CD14-positive monocyte (primary cell): Measurements from ENCODE around the gene RPS8. TPM values are rescaled to one million over a fixed set of nuclear protein-coding genes. Genes with fewer than 3 reads are reported as not detected.
A peak's percentile ranks its signal among the peaks of the same experiment; 100 is the strongest.

Source experiments
- DNase-seq, 3 donors: peaks; one replicate each; pipeline ENCODE4 v3.0.0-alpha.2; 2011 to 2022
- H2AFZ ChIP-seq: 2 replicates; pipeline ENCODE4 v1.6.0; 2012; ENCODE audit warnings: mild to moderate bottlenecking, low read depth, low read length, inconsistent platforms; ENCODE audit not compliant: insufficient read depth, poor library complexity, severe bottlenecking
- H3K27ac ChIP-seq, 2 donors: 1 replicate in 1 of 2; 2 replicates in 1 of 2; pipeline ENCODE4 v1.5.1; 2012 to 2013; ENCODE audit warnings: low read length in 2 of 2, control low read depth in 1 of 2, inconsistent platforms in 1 of 2, low read depth in 1 of 2, mild to moderate bottlenecking in 1 of 2
- H3K27me3 ChIP-seq, 2 donors: one replicate each; pipeline versions ENCODE4 v1.6.0 to v1.6.1; 2011 to 2013; ENCODE audit warnings: low read length in 2 of 2; ENCODE audit not compliant: control insufficient read depth in 2 of 2, insufficient read depth in 2 of 2
- H3K36me3 ChIP-seq, 2 donors: replicated peaks in 1 of 2; 1 replicate in 1 of 2; 2 replicates in 1 of 2; pipeline versions ENCODE4 v1.5.1 to v1.6.1; 2012 to 2013; ENCODE audit warnings: low read length in 2 of 2, control low read depth in 1 of 2, inconsistent platforms in 1 of 2, mild to moderate bottlenecking in 1 of 2; ENCODE audit not compliant: insufficient read depth in 2 of 2, control insufficient read depth in 1 of 2
- H3K4me1 ChIP-seq, 2 donors: 1 replicate in 1 of 2; 2 replicates in 1 of 2; pipeline versions ENCODE4 v1.5.1 to v1.6.1; 2012 to 2013; ENCODE audit warnings: low read length in 2 of 2, control low read depth in 1 of 2, inconsistent platforms in 1 of 2, mild to moderate bottlenecking in 1 of 2, moderate library complexity in 1 of 2; ENCODE audit not compliant: insufficient read depth in 2 of 2, control insufficient read depth in 1 of 2
- H3K4me2 ChIP-seq: replicated peaks from 2 replicates; pipeline ENCODE3; 2012; ENCODE audit warnings: low read length, moderate library complexity, mild to moderate bottlenecking; ENCODE audit not compliant: poor library complexity, severe bottlenecking; ENCODE audit errors: extremely low read depth
- H3K4me3 ChIP-seq, 3 experiments: fragments of 200-600 bp in 1 of 3; sonication (generic) in 1 of 3; replicated peaks in 1 of 3; 1 replicate in 2 of 3; 2 replicates in 1 of 3; pipeline ENCODE4 v1.5.1; 2011 to 2013; ENCODE audit warnings: low read length in 3 of 3, mild to moderate bottlenecking in 3 of 3, control low read depth in 2 of 3, low read depth in 2 of 3, inconsistent platforms in 1 of 3, moderate library complexity in 1 of 3
- H3K79me2 ChIP-seq: 2 replicates; pipeline ENCODE4 v1.6.0; 2012; ENCODE audit warnings: mild to moderate bottlenecking, control low read depth, inconsistent platforms, low read length, moderate library complexity; ENCODE audit not compliant: insufficient read depth
- H3K9ac ChIP-seq: 2 replicates; pipeline ENCODE4 v1.6.0; 2017; ENCODE audit warnings: low read length, mild to moderate bottlenecking; ENCODE audit not compliant: insufficient read depth, poor library complexity, severe bottlenecking
- H3K9me3 ChIP-seq, 2 donors: replicated peaks in 1 of 2; 1 replicate in 1 of 2; 2 replicates in 1 of 2; pipeline versions ENCODE4 v1.5.1 to v1.6.1; 2012 to 2013; ENCODE audit warnings: low read length in 2 of 2, control low read depth in 1 of 2; ENCODE audit not compliant: control insufficient read depth in 1 of 2, insufficient read depth in 1 of 2
- H4K20me1 ChIP-seq: 2 replicates; pipeline ENCODE4 v1.6.0; 2012; ENCODE audit warnings: mild to moderate bottlenecking, low read length, control low read depth, moderate library complexity; ENCODE audit not compliant: insufficient read depth
- H3K27ac Mint-ChIP-seq, 7 donors: one replicate each; pipeline ENCODE4 v1.8.0; 2020; ENCODE audit warnings: mild to moderate bottlenecking in 7 of 7, mixed read lengths in 7 of 7, moderate library complexity in 6 of 7, inconsistent platforms in 2 of 7
- H3K27me3 Mint-ChIP-seq, 3 donors: one replicate each; pipeline ENCODE4 v1.8.0; 2021 to 2022; ENCODE audit warnings: low read depth in 3 of 3, mild to moderate bottlenecking in 3 of 3, mixed read lengths in 3 of 3, moderate library complexity in 3 of 3, inconsistent platforms in 1 of 3
- H3K36me3 Mint-ChIP-seq, 2 donors: one replicate each; pipeline ENCODE4 v1.8.0; 2020; ENCODE audit warnings: mixed read lengths in 2 of 2, inconsistent platforms in 1 of 2, mild to moderate bottlenecking in 1 of 2
- H3K4me1 Mint-ChIP-seq: one replicate; pipeline ENCODE4 v1.8.0; 2020; ENCODE audit warnings: mild to moderate bottlenecking, mixed read lengths
- H3K4me3 Mint-ChIP-seq, 2 donors: one replicate each; pipeline ENCODE4 v1.8.0; 2020; ENCODE audit warnings: mild to moderate bottlenecking in 2 of 2, mixed read lengths in 2 of 2, moderate library complexity in 1 of 2
- H3K9me3 Mint-ChIP-seq, 7 donors: one replicate each; pipeline ENCODE4 v1.8.0; 2020 to 2022; ENCODE audit warnings: mixed read lengths in 7 of 7, mild to moderate bottlenecking in 6 of 7, moderate library complexity in 6 of 7, inconsistent platforms in 2 of 7
- WGBS: methylation state at CpG from one replicate; pipeline ENCODE4 v1.1.5; 2013; ENCODE audit warnings: missing lambda C conversion rate; ENCODE audit not compliant: insufficient coverage; 5-methylcytosine and 5-hydroxymethylcytosine counted together
- intact Hi-C, 2 donors: fragments of 100-400 bp; cut with micrococcal nuclease; formaldehyde crosslinking; loops; one replicate each; pipeline versions ENCODE4 v1.15.0 to v1.15.1; 2023
- polyA plus RNA-seq, 3 donors: library from polyadenylated mRNA; depleted of rRNA in 1 of 3; unstranded in 2 of 3; stranded (reverse) in 1 of 3; fragments of 300-500 nt in 2 of 3; fragments of >200 nt in 1 of 3; fragmentation: Illumina TruSeq in 2 of 3; gene quantifications; 1 replicate in 2 of 3; 2 replicates in 1 of 3; pipeline ENCODE4 v1.2.3, GENCODE V29; 2012 to 2021
- TF ChIP-seq, protein P1 (sequence below): fragments of 200-600 bp; IDR thresholded peaks from one replicate; pipeline ENCODE4 v1.8.0; 2022; ENCODE audit warnings: antibody characterized with exemption, mild to moderate bottlenecking

The RPS8 gene
- polyA plus RNA-seq, 3 donors: 413 to 1,619 (median 419) TPM

DNA sequence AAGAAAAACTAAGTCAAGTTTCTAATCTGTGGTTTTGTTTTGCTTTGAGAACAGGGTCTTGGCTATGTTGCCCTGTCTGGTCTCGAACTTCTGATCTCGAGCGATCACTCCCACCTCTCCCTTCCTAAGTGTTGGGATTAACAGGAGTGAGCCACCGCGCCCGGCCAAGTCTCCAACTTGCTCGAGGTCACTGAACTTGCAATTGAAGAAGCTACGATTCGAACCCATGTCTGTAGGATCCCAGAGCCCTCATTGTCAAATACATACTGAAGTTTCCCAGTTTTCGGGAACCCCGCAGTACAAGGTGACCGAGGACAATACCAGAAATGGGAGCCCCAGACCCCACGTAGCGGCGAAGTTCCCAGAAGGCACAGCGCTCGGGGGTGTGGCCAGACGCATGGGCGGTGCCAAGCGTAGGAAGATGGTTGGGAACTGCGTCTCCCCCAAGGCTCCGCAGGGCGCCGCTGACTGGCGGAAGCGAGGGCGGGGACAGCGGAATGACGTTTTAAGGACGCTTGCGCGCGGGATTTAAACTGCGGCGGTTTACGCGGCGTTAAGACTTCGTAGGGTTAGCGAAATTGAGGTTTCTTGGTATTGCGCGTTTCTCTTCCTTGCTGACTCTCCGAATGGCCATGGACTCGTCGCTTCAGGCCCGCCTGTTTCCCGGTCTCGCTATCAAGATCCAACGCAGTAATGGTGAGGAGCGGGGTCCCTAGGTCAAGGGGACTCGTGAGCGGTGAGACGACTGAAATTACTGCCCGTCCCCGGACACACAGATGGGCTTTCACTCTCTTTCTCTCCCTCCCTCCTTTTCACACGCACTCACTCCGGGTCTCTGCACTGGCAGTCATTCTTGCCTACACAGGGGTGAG lies 35.8 kb upstream of the RPS8 start, which contains the start of gene KIF2C:
Gene KIF2C, plus strand, starts transcription at position 531 of the 872 bp plus-strand sequence. Its CDS starts 96 bp downstream, at position 627.
- Histone ChIP-seq H3K27me3 (no peaks in the 10 kb centered on the region), H3K4me2 (peak within 1 kb of the TSS; percentile 98), H3K27ac (peak within 1 kb of the TSS; percentile 71 to 95), H3K4me1 (peaks cover 20 to 25% of the 10 kb centered on the region in 2 donors), H3K79me2 (peaks cover 44% of the 10 kb centered on the region), H2AFZ (peak within 1 kb of the TSS; percentile 90), H3K9me3 (no peaks in the 10 kb centered on the region), H4K20me1 (no peaks in the 10 kb centered on the region), H3K4me3 (peak within 1 kb of the TSS; percentile 73 to 93 (median 93)), H3K36me3 (peaks cover 4 to 23% of the 10 kb centered on the region in 2 donors), H3K9ac (peak within 1 kb of the TSS; percentile 72)
- intact Hi-C loops: loop anchor here in 1 of 2 donors (5.0 kb wide), 1 partner anchor 38 kb away; the partner anchor contains the start of gene RPS8
- H3K27ac Mint-ChIP-seq: peak within 1 kb of the TSS; percentile 95 to 98 (median 96)
- H3K27me3 Mint-ChIP-seq: peaks cover 0 to 5% (median 0%) of the 10 kb centered on the region in 3 donors
- 0% methylated on average over 51 of the region's 57 CpGs for WGBS
- H3K9me3 Mint-ChIP-seq: peaks cover 0 to 2% (median 0%) of the 10 kb centered on the region in 7 donors
- peak; percentile 96 to 98 (median 96) for DNase-seq
- peaks cover 13 to 29% of the 10 kb centered on the region in 2 donors for H3K36me3 Mint-ChIP-seq
- TF ChIP-seq, protein P1, sequence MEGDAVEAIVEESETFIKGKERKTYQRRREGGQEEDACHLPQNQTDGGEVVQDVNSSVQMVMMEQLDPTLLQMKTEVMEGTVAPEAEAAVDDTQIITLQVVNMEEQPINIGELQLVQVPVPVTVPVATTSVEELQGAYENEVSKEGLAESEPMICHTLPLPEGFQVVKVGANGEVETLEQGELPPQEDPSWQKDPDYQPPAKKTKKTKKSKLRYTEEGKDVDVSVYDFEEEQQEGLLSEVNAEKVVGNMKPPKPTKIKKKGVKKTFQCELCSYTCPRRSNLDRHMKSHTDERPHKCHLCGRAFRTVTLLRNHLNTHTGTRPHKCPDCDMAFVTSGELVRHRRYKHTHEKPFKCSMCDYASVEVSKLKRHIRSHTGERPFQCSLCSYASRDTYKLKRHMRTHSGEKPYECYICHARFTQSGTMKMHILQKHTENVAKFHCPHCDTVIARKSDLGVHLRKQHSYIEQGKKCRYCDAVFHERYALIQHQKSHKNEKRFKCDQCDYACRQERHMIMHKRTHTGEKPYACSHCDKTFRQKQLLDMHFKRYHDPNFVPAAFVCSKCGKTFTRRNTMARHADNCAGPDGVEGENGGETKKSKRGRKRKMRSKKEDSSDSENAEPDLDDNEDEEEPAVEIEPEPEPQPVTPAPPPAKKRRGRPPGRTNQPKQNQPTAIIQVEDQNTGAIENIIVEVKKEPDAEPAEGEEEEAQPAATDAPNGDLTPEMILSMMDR: no peak
- peak within 1 kb of the TSS; percentile 95 to 96 for H3K4me3 Mint-ChIP-seq
- H3K4me1 Mint-ChIP-seq: peaks cover 30% of the 10 kb centered on the region

- Mint-ChIP-seq H3K4me3 (peak overlapping the region; percentile 95 to 96), H3K4me1 (peaks cover 23% of the 10 kb centered on the region), H3K9me3 (peaks cover 0 to 2% (median 0%) of the 10 kb centered on the region in 7 donors), H3K27me3 (peaks cover 0 to 5% (median 0%) of the 10 kb centered on the region in 3 donors), H3K27ac (peak overlapping the region in 5 of 7 donors; percentile 59 to 98 (median 95)), H3K36me3 (peaks cover 15 to 35% of the 10 kb centered on the region in 2 donors)
- Histone ChIP-seq H2AFZ (peak overlapping the region; percentile 90), H3K36me3 (peaks cover 4 to 24% of the 10 kb centered on the region in 2 donors), H3K4me2 (peak overlapping the region; percentile 98), H3K27ac (peak overlapping the region in 1 of 2 donors; percentile 95), H3K9me3 (no peaks in the 10 kb centered on the region), H3K4me3 (peak overlapping the region; percentile 51 to 93 (median 73)), H3K79me2 (peaks cover 49% of the 10 kb centered on the region), H3K4me1 (peaks cover 15 to 21% of the 10 kb centered on the region in 2 donors), H4K20me1 (no peaks in the 10 kb centered on the region), H3K27me3 (no peaks in the 10 kb centered on the region), H3K9ac (no peak overlapping the region)
- TF ChIP-seq, protein P1: no peak
- intact Hi-C loops: loop anchor here in 1 of 2 donors (5.0 kb wide), 1 partner anchor 37 kb away; the partner anchor contains the start of gene RPS8
- DNase-seq: no peak
- 4% methylated on average over 13 of the region's 14 CpGs for WGBS
Observed at GRCh38 chr1:44740179-44740617, 35.1 kb upstream of the RPS8 start.
